OCI-LY1 (cell line): ENCODE data around the gene FTCDNL1.

Source experiments
- EZH2 ChIP-seq: fragments of 200-600 bp; sonication (generic), shearing (Covaris generic); IDR thresholded peaks from 2 replicates; pipeline ENCODE4 v1.8.0; 2017; ENCODE audit warnings: borderline replicate concordance, mixed run types, mild to moderate bottlenecking, antibody characterized with exemption, low read length, moderate library complexity, mixed read lengths
- TF ChIP-seq, protein P1 (sequence below): fragments of 200-600 bp; sonication (generic), shearing (Covaris generic); IDR thresholded peaks from 2 replicates; pipeline ENCODE4 v1.5.1; 2017; ENCODE audit warnings: mild to moderate bottlenecking, antibody characterized with exemption, low read length, moderate library complexity, mixed read lengths

- TF ChIP-seq, protein P1, sequence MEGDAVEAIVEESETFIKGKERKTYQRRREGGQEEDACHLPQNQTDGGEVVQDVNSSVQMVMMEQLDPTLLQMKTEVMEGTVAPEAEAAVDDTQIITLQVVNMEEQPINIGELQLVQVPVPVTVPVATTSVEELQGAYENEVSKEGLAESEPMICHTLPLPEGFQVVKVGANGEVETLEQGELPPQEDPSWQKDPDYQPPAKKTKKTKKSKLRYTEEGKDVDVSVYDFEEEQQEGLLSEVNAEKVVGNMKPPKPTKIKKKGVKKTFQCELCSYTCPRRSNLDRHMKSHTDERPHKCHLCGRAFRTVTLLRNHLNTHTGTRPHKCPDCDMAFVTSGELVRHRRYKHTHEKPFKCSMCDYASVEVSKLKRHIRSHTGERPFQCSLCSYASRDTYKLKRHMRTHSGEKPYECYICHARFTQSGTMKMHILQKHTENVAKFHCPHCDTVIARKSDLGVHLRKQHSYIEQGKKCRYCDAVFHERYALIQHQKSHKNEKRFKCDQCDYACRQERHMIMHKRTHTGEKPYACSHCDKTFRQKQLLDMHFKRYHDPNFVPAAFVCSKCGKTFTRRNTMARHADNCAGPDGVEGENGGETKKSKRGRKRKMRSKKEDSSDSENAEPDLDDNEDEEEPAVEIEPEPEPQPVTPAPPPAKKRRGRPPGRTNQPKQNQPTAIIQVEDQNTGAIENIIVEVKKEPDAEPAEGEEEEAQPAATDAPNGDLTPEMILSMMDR: no peak
- no peak for TF ChIP-seq EZH2
Observed at GRCh38 chr2:199791326-199791725, 59.7 kb downstream of the FTCDNL1 start.
